Endothelial cell of umbilical vein (primary cell): ENCODE results near the gene CHP1. TPM values are rescaled to one million over a fixed set of nuclear protein-coding genes. Genes with fewer than 3 reads are reported as not detected.

ENCODE experiments used
- BruUV-seq: library from RNA; stranded (reverse); fragments of 400-500 nt; replicated peaks from 2 replicates; lab custom pipeline; 2021; lab: Mats Ljungman, UMichigan
- CTCF ChIA-PET: fragments of 300-600, 350-600 bp; sonication (Branson Sonifier 250); formaldehyde crosslinking; loops from one replicate; lab custom pipeline; 2021; ENCODE audit warnings: antibody characterized with exemption, inconsistent platforms; lab: Charles Lee
- POLR2A ChIA-PET: fragments of 300-600, 350-600 bp; sonication (Branson Sonifier 250); formaldehyde crosslinking; loops from one replicate; lab custom pipeline; 2021; ENCODE audit warnings: antibody characterized with exemption, inconsistent platforms; lab: Charles Lee
- DNase-seq: peaks from one replicate; pipeline ENCODE4 v3.0.0-alpha.2; 2011; ENCODE audit warnings: low read depth, low spot score
- FAIRE-seq: peaks from 2 replicates; lab custom pipeline; 2011; peaks lifted over from hg19 to GRCh38; lab: Jason Lieb, UNC
- H2AFZ ChIP-seq: 2 replicates; pipeline ENCODE4 v1.6.0; 2012; ENCODE audit warnings: low read depth, low read length, control low read depth, inconsistent platforms
- H3K27ac ChIP-seq: 2 replicates; pipeline ENCODE4 v1.5.1; 2011; ENCODE audit warnings: low read depth, mild to moderate bottlenecking, control low read depth, low read length, moderate library complexity; ENCODE audit not compliant: insufficient read depth
- H3K27me3 ChIP-seq, 2 experiments: 2 replicates each; pipeline versions ENCODE4 v1.6.0 to v1.6.1; 2011; ENCODE audit warnings: low read length in 2 of 2, mixed read lengths in 1 of 2; ENCODE audit not compliant: control insufficient read depth in 2 of 2, insufficient read depth in 2 of 2
- H3K36me3 ChIP-seq, 2 experiments: 2 replicates in 1 of 2; 3 replicates in 1 of 2; pipeline ENCODE4 v1.5.1; 2011; ENCODE audit warnings: low read length in 2 of 2, mild to moderate bottlenecking in 1 of 2, moderate library complexity in 1 of 2; ENCODE audit not compliant: control insufficient read depth in 2 of 2, insufficient read depth in 2 of 2; ENCODE audit errors: extremely low read depth in 1 of 2
- H3K4me1 ChIP-seq: 3 replicates; pipeline ENCODE4 v1.5.1; 2011; ENCODE audit warnings: mild to moderate bottlenecking, low read length; ENCODE audit not compliant: control insufficient read depth, insufficient read depth; ENCODE audit errors: extremely low read depth
- H3K4me2 ChIP-seq: 2 replicates; pipeline ENCODE4 v1.6.1; 2011; ENCODE audit warnings: low read length, control low read depth, mixed read lengths; ENCODE audit not compliant: insufficient read depth
- H3K4me3 ChIP-seq, 3 experiments: fragments of 200-600 bp in 1 of 3; sonication (generic), shearing (Covaris generic) in 1 of 3; replicated peaks in 1 of 3; 2 replicates each; pipeline ENCODE4 v1.5.1; 2011 to 2016; ENCODE audit warnings: control low read depth in 3 of 3, low read length in 3 of 3, mild to moderate bottlenecking in 2 of 3, inconsistent platforms in 1 of 3, low read depth in 1 of 3, moderate library complexity in 1 of 3; ENCODE audit not compliant: insufficient read depth in 1 of 3
- H3K79me2 ChIP-seq: 2 replicates; pipeline ENCODE4 v1.6.0; 2012; ENCODE audit warnings: low read length, inconsistent platforms; ENCODE audit not compliant: control insufficient read depth, insufficient read depth
- H3K9ac ChIP-seq: replicated peaks from 2 replicates; pipeline ENCODE3; 2011; ENCODE audit warnings: low read length, control low read depth; ENCODE audit not compliant: insufficient read depth; ENCODE audit errors: extremely low read depth
- H3K9me1 ChIP-seq: replicated peaks from 3 replicates; pipeline ENCODE4 v1.6.0; 2011; ENCODE audit warnings: mild to moderate bottlenecking, low read length; ENCODE audit not compliant: control insufficient read depth, insufficient read depth; ENCODE audit errors: extremely low read depth
- H3K9me3 ChIP-seq: replicated peaks from 2 replicates; pipeline ENCODE4 v1.5.1; 2012; ENCODE audit warnings: low read length, inconsistent platforms; ENCODE audit not compliant: control insufficient read depth, insufficient read depth
- H4K20me1 ChIP-seq: replicated peaks from 2 replicates; pipeline ENCODE3; 2011; ENCODE audit warnings: mild to moderate bottlenecking, low read length; ENCODE audit not compliant: control insufficient read depth, insufficient read depth; ENCODE audit errors: extremely low read depth
- EZH2 ChIP-seq: IDR thresholded peaks from 2 replicates; pipeline ENCODE4 v1.6.1; 2012; ENCODE audit warnings: borderline replicate concordance, low read depth, mild to moderate bottlenecking, moderate library complexity, low read length, inconsistent platforms; ENCODE audit not compliant: severe bottlenecking
- FOS ChIP-seq: IDR thresholded peaks from 2 replicates; pipeline ENCODE4 v1.6.1; 2011; ENCODE audit warnings: mild to moderate bottlenecking, low read length, moderate library complexity, borderline replicate concordance; ENCODE audit not compliant: insufficient read depth
- GATA2 ChIP-seq: IDR thresholded peaks from 2 replicates; pipeline ENCODE4 v1.7.0; 2011; ENCODE audit warnings: low read depth, mild to moderate bottlenecking, moderate library complexity, mixed read lengths, low read length; ENCODE audit not compliant: insufficient read length, insufficient read depth
- JUN ChIP-seq: IDR thresholded peaks from 2 replicates; pipeline ENCODE4 v1.6.1; 2011; ENCODE audit warnings: borderline replicate concordance, low read depth; ENCODE audit not compliant: insufficient read length, insufficient read depth
- MAX ChIP-seq: IDR thresholded peaks from 2 replicates; pipeline ENCODE4 v1.6.1; 2011; ENCODE audit not compliant: insufficient read depth, insufficient read length
- MYC ChIP-seq: IDR thresholded peaks from one replicate; pipeline ENCODE4 v1.6.1; 2011; ENCODE audit warnings: mild to moderate bottlenecking, low read depth, low read length
- POLR2A ChIP-seq: IDR thresholded peaks from 2 replicates; pipeline ENCODE4 v1.6.1; 2012; ENCODE audit warnings: low read depth, mild to moderate bottlenecking, control low read depth, low read length
- POLR2AphosphoS5 ChIP-seq: IDR thresholded peaks from 2 replicates; pipeline ENCODE4 v1.6.1; 2012; ENCODE audit warnings: low read depth, mild to moderate bottlenecking, control low read depth, low read length, moderate library complexity; ENCODE audit not compliant: insufficient read depth
- dilution Hi-C: fragments of 300-500 bp; cut with MboI; formaldehyde crosslinking; loops from one replicate; pipeline ENCODE4 v1.15.0; 2019; ENCODE audit warnings: low sequenced_read_pairs; ENCODE audit not compliant: extremely low pct_ligation_motif_present
- intact Hi-C: fragments of 100-400 bp; cut with micrococcal nuclease; formaldehyde crosslinking; loops from one replicate; pipeline ENCODE4 v1.10.0; 2022
- polyA plus RNA-seq, 4 experiments: library from polyadenylated mRNA; depleted of rRNA in 3 of 4; stranded (reverse) in 3 of 4; unstranded in 1 of 4; fragments of >200 nt; gene quantifications; 2 replicates each; pipeline versions ENCODE4 v1.2.1 to v1.2.3, GENCODE V29; 2011 to 2012; ENCODE audit warnings: missing spikeins in 1 of 4
- total RNA-seq: library from RNA; stranded (reverse); gene quantifications from 2 replicates; pipeline ENCODE4 v1.2.3, GENCODE V29; 2021
- TF ChIP-seq, protein P1 (sequence below), 2 donors: IDR thresholded peaks; 1 replicate in 1 of 2; 2 replicates in 1 of 2; pipeline ENCODE4 v1.5.1; 2011; ENCODE audit warnings: low read length in 2 of 2, mild to moderate bottlenecking in 2 of 2, moderate library complexity in 2 of 2, control low read depth in 1 of 2, inconsistent platforms in 1 of 2, low read depth in 1 of 2; ENCODE audit not compliant: insufficient read depth in 1 of 2; ENCODE audit errors: extremely low read depth in 1 of 2

CHP1 gene
- total and polyA plus RNA-seq, 2 donors (not counting 3 experiments of a cell fraction or from before 2014, with no cell fraction given) = 49.1 to 96.2 TPM

GRCh38 chr15:41284427-41285177 lies 53.5 kb downstream of the CHP1 start:
- dilution Hi-C loops = no loop called here
- H3K27me3 ChIP-seq = no peaks in the 10 kb centered on the region
- no peaks in the 10 kb centered on the region for H3K9me3 ChIP-seq
- CTCF ChIA-PET = interaction anchor here (0.6 to 1.0 kb wide), 2 partner anchors 10 to 367 kb away, joined by 3 read pairs; no protein-coding TSS in a partner anchor
- TSS peak; percentile 26 for BruUV-seq
- no peak for TF ChIP-seq JUN
- peak; percentile 52 for TF ChIP-seq GATA2
- peak overlapping the region; percentile 88 for H3K9ac ChIP-seq
- DNase-seq = peak; percentile 54
- no peaks in the 10 kb centered on the region for H4K20me1 ChIP-seq
- no peaks in the 10 kb centered on the region for H3K9me1 ChIP-seq
- H3K4me1 ChIP-seq = peaks cover 6% of the 10 kb centered on the region
- FAIRE-seq = peak; percentile 83
- H3K79me2 ChIP-seq = peaks cover 49% of the 10 kb centered on the region
- intact Hi-C loops = loop anchor here (2.0 kb wide), 1 partner anchor 48 kb away; the partner anchor contains the start of genes NUSAP1 and OIP5
- peak overlapping the region; percentile 94 for H2AFZ ChIP-seq
- H3K4me3 ChIP-seq = peak overlapping the region; percentile 83 to 96 (median 95)
- H3K27ac ChIP-seq = peak overlapping the region; percentile 44
- peaks cover 11 to 21% of the 10 kb centered on the region in 2 experiments for H3K36me3 ChIP-seq
- peak overlapping the region; percentile 77 for H3K4me2 ChIP-seq
- POLR2A ChIA-PET = no interaction called here

- Histone ChIP-seq H3K9me3 (no peaks in the 10 kb centered on the region), H3K4me3 (peak overlapping the region; percentile 83 to 96 (median 95)), H3K4me2 (peak overlapping the region; percentile 77), H3K79me2 (peaks cover 49% of the 10 kb centered on the region), H3K36me3 (peaks cover 6 to 21% of the 10 kb centered on the region in 2 experiments), H3K27me3 (no peaks in the 10 kb centered on the region), H2AFZ (no peak overlapping the region), H3K9ac (peak overlapping the region; percentile 88), H3K4me1 (peaks cover 6% of the 10 kb centered on the region), H3K9me1 (no peaks in the 10 kb centered on the region), H4K20me1 (no peaks in the 10 kb centered on the region), H3K27ac (no peak overlapping the region)
- dilution Hi-C loops = no loop called here
- CTCF ChIA-PET = interaction anchor here (1.0 kb wide), 1 partner anchor 10 kb away, joined by 3 read pairs; no protein-coding TSS in a partner anchor
- FAIRE-seq (no peak), DNase-seq (no peak)
- no peak for TF ChIP-seq POLR2A
- TF ChIP-seq, protein P1, sequence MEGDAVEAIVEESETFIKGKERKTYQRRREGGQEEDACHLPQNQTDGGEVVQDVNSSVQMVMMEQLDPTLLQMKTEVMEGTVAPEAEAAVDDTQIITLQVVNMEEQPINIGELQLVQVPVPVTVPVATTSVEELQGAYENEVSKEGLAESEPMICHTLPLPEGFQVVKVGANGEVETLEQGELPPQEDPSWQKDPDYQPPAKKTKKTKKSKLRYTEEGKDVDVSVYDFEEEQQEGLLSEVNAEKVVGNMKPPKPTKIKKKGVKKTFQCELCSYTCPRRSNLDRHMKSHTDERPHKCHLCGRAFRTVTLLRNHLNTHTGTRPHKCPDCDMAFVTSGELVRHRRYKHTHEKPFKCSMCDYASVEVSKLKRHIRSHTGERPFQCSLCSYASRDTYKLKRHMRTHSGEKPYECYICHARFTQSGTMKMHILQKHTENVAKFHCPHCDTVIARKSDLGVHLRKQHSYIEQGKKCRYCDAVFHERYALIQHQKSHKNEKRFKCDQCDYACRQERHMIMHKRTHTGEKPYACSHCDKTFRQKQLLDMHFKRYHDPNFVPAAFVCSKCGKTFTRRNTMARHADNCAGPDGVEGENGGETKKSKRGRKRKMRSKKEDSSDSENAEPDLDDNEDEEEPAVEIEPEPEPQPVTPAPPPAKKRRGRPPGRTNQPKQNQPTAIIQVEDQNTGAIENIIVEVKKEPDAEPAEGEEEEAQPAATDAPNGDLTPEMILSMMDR (IDR thresholded peaks at IDR 0.05; ENCODE audit: extremely low read depth in 1 of 2, insufficient read depth in 1 of 2, low read depth in 1 of 2, low read length in 2 of 2) = no peak
- TF ChIP-seq JUN = no peak
- TF ChIP-seq MYC = no peak
- TF ChIP-seq POLR2AphosphoS5 = no peak
- TF ChIP-seq GATA2 = no peak
- TF ChIP-seq FOS = no peak
- TF ChIP-seq EZH2 = no peak
- TF ChIP-seq MAX = no peak
- intact Hi-C loops = loop anchor here (2.0 kb wide), 1 partner anchor 48 kb away; the partner anchor contains the start of genes NUSAP1 and OIP5
- BruUV-seq = no TSS peak
- POLR2A ChIA-PET = no interaction called here
Observed at GRCh38 chr15:41285285-41285684, 54.2 kb downstream of the CHP1 start.
